Mesenchymal stem cell (in vitro differentiated cells and primary cell): ENCODE measurements around the gene TACR1.

ENCODE experiments used
- DNase-seq: peaks from one replicate; pipeline ENCODE4 v3.0.0-alpha.2; 2013
- H2AFZ ChIP-seq: one replicate; pipeline ENCODE4 v1.6.1; 2013; ENCODE audit warnings: low read depth, mild to moderate bottlenecking, control low read depth, inconsistent platforms, low read length, moderate library complexity
- H2AK5ac ChIP-seq: 2 replicates; pipeline ENCODE4 v1.6.1; 2013; ENCODE audit warnings: low read length, moderate library complexity, mild to moderate bottlenecking, inconsistent platforms; ENCODE audit not compliant: severe bottlenecking
- H2BK120ac ChIP-seq: one replicate; pipeline ENCODE4 v1.6.1; 2013; ENCODE audit warnings: low read depth, mild to moderate bottlenecking, inconsistent platforms, low read length, moderate library complexity
- H2BK12ac ChIP-seq, 2 experiments: one replicate each; pipeline ENCODE4 v1.6.1; 2013; ENCODE audit warnings: inconsistent platforms in 2 of 2, low read length in 2 of 2, mild to moderate bottlenecking in 2 of 2, moderate library complexity in 2 of 2, control low read depth in 1 of 2
- H2BK15ac ChIP-seq: one replicate; pipeline ENCODE4 v1.6.1; 2013; ENCODE audit warnings: mild to moderate bottlenecking, low read depth, inconsistent platforms; ENCODE audit not compliant: poor library complexity, severe bottlenecking
- H2BK5ac ChIP-seq: 2 replicates; pipeline ENCODE4 v1.6.1; 2013; ENCODE audit warnings: low read depth, mild to moderate bottlenecking, low read length, control low read depth, inconsistent platforms; ENCODE audit not compliant: poor library complexity, severe bottlenecking
- H3K14ac ChIP-seq, 2 experiments: one replicate each; pipeline ENCODE4 v1.6.1; 2013; ENCODE audit warnings: inconsistent platforms in 2 of 2, low read length in 2 of 2, control low read depth in 1 of 2, mild to moderate bottlenecking in 1 of 2, moderate library complexity in 1 of 2
- H3K18ac ChIP-seq, 2 experiments: one replicate each; pipeline ENCODE4 v1.6.1; 2013; ENCODE audit warnings: inconsistent platforms in 2 of 2, low read length in 2 of 2, control low read depth in 1 of 2, low read depth in 1 of 2, mild to moderate bottlenecking in 1 of 2
- H3K23ac ChIP-seq, 2 experiments: one replicate each; pipeline ENCODE4 v1.6.1; 2013; ENCODE audit warnings: inconsistent platforms in 2 of 2, low read length in 2 of 2, mild to moderate bottlenecking in 2 of 2, moderate library complexity in 2 of 2, control low read depth in 1 of 2
- H3K27ac ChIP-seq: 2 replicates; pipeline ENCODE4 v1.5.1; 2013; ENCODE audit warnings: mild to moderate bottlenecking, moderate library complexity, low read length, control low read depth, inconsistent platforms; ENCODE audit not compliant: poor library complexity, severe bottlenecking
- H3K27me3 ChIP-seq, 2 experiments: 2 replicates each; pipeline versions ENCODE4 v1.6.1 to v1.7.0; 2013; ENCODE audit warnings: low read length in 2 of 2, mild to moderate bottlenecking in 2 of 2, moderate library complexity in 2 of 2, control low read depth in 1 of 2, inconsistent platforms in 1 of 2; ENCODE audit not compliant: control insufficient read depth in 1 of 2, insufficient read depth in 1 of 2
- H3K36me3 ChIP-seq, 2 experiments: 2 replicates each; pipeline versions ENCODE4 v1.6.1 to v1.7.0; 2013; ENCODE audit warnings: low read length in 2 of 2, control low read depth in 1 of 2, inconsistent platforms in 1 of 2, low read depth in 1 of 2, mild to moderate bottlenecking in 1 of 2; ENCODE audit not compliant: insufficient read depth in 2 of 2, control insufficient read depth in 1 of 2
- H3K4ac ChIP-seq, 2 experiments: one replicate each; pipeline ENCODE4 v1.6.1; 2013; ENCODE audit warnings: inconsistent platforms in 2 of 2, low read length in 2 of 2, mild to moderate bottlenecking in 2 of 2, moderate library complexity in 2 of 2, control low read depth in 1 of 2, low read depth in 1 of 2
- H3K4me1 ChIP-seq: 2 replicates; pipeline ENCODE4 v1.6.1; 2013; ENCODE audit warnings: low read depth, low read length, control low read depth; ENCODE audit not compliant: control insufficient read depth, insufficient read depth
- H3K4me2 ChIP-seq: 2 replicates; pipeline ENCODE4 v1.6.1; 2013; ENCODE audit warnings: low read length, mild to moderate bottlenecking, inconsistent platforms; ENCODE audit not compliant: poor library complexity, severe bottlenecking
- H3K4me3 ChIP-seq, 2 experiments: 2 replicates each; pipeline versions ENCODE4 v1.5.1 to v1.7.0; 2013; ENCODE audit warnings: low read length in 2 of 2, mild to moderate bottlenecking in 2 of 2, control low read depth in 1 of 2, low read depth in 1 of 2; ENCODE audit not compliant: insufficient read depth in 1 of 2
- H3K79me1 ChIP-seq: replicated peaks from 2 replicates; pipeline ENCODE4 v1.6.1; 2013; ENCODE audit warnings: mild to moderate bottlenecking, control low read depth, low read length, inconsistent platforms; ENCODE audit not compliant: poor library complexity, severe bottlenecking
- H3K9ac ChIP-seq: 2 replicates; pipeline ENCODE4 v1.7.0; 2013; ENCODE audit warnings: mild to moderate bottlenecking, low read length, moderate library complexity
- H3K9me3 ChIP-seq: 2 replicates; pipeline ENCODE4 v1.7.0; 2013; ENCODE audit warnings: mild to moderate bottlenecking, low read length; ENCODE audit not compliant: control insufficient read depth
- H4K8ac ChIP-seq: one replicate; pipeline ENCODE4 v1.6.1; 2013; ENCODE audit warnings: inconsistent platforms, mild to moderate bottlenecking, low read length, moderate library complexity
- H4K91ac ChIP-seq: one replicate; pipeline ENCODE4 v1.6.1; 2013; ENCODE audit warnings: mild to moderate bottlenecking, low read length, inconsistent platforms
- WGBS: methylation state at CpG from one replicate; pipeline ENCODE4 v1.1.7; 2013; ENCODE audit warnings: mixed read lengths; 5-methylcytosine and 5-hydroxymethylcytosine counted together

TACR1 gene

GRCh38 chr2:75241696-75242095 lies 42.4 kb upstream of the TACR1 start:
- Histone ChIP-seq H3K79me1 (no peaks in the 10 kb centered on the region), H2AFZ (no peak overlapping the region), H4K8ac (no peak overlapping the region), H2AK5ac (no peak overlapping the region), H3K36me3 (no peaks in the 10 kb centered on the region), H2BK12ac (no peak overlapping the region), H2BK120ac (no peak overlapping the region), H3K4me1 (no peaks in the 10 kb centered on the region), H3K4me3 (no peak overlapping the region), H3K9ac (no peak overlapping the region), H3K4ac (no peak overlapping the region), H2BK15ac (no peak overlapping the region), H3K23ac (no peak overlapping the region), H3K9me3 (peaks cover 10% of the 10 kb centered on the region), H2BK5ac (no peak overlapping the region), H3K27ac (no peak overlapping the region), H3K18ac (no peak overlapping the region), H3K27me3 (no peaks in the 10 kb centered on the region), H3K14ac (no peak overlapping the region), H3K4me2 (no peak overlapping the region), H4K91ac (peak overlapping the region; percentile 4)
- no peak for DNase-seq
- WGBS, result 87% methylated on average over 4 of the region's 4 CpGs

- 86% methylated on average over 5 of the region's 6 CpGs for WGBS
- H3K18ac ChIP-seq, result no peak overlapping the region
- H4K91ac ChIP-seq, result no peak overlapping the region
- H3K14ac ChIP-seq, result no peak overlapping the region
- H3K9me3 ChIP-seq, result peaks cover 10% of the 10 kb centered on the region
- no peak overlapping the region for H2BK120ac ChIP-seq
- peak overlapping the region in 1 of 2 experiments; percentile 9 for H3K4me3 ChIP-seq
- H3K23ac ChIP-seq, result no peak overlapping the region
- no peaks in the 10 kb centered on the region for H3K36me3 ChIP-seq
- H3K27me3 ChIP-seq, result no peaks in the 10 kb centered on the region
- peak overlapping the region; percentile 60 for H3K9ac ChIP-seq
- H2AK5ac ChIP-seq, result no peak overlapping the region
- no peak overlapping the region for H2AFZ ChIP-seq
- H3K79me1 ChIP-seq, result no peaks in the 10 kb centered on the region
- no peak overlapping the region for H2BK15ac ChIP-seq
- peak; percentile 80 for DNase-seq
- no peaks in the 10 kb centered on the region for H3K4me1 ChIP-seq
- H2BK12ac ChIP-seq, result no peak overlapping the region
- H2BK5ac ChIP-seq, result no peak overlapping the region
- H3K27ac ChIP-seq, result no peak overlapping the region
- no peak overlapping the region for H3K4me2 ChIP-seq
- H3K4ac ChIP-seq, result no peak overlapping the region
- no peak overlapping the region for H4K8ac ChIP-seq
Measured at GRCh38 chr2:75238670-75239330, 39.5 kb upstream of the TACR1 start.

DNA sequence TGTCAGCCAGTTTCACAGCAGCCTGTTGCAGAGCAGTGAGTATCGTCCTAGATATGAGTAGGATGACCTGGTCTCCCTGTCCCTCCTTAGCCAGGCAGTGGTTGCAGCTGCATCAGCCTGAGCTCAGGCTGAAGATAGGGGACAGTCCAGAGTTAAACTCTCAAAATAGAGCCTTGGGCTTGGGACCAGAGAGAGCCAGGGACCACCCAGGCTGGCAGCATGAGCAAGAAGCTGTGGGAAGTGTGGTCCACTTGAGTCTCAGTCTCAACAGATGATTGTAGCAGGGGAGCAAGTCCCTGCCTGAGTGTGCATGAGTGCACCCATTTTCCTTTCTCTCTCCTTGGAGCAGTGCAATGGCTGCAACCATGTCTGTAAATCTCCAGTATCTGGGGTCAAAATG lies 38.0 kb upstream of the TACR1 start:
- Histone ChIP-seq H4K8ac (no peak overlapping the region), H3K4me3 (no peak overlapping the region), H2BK15ac (no peak overlapping the region), H3K4me2 (no peak overlapping the region), H3K14ac (no peak overlapping the region), H2BK12ac (no peak overlapping the region), H3K18ac (no peak overlapping the region), H3K27me3 (no peaks in the 10 kb centered on the region), H3K27ac (no peak overlapping the region), H3K4ac (no peak overlapping the region), H3K23ac (no peak overlapping the region), H3K9me3 (peaks cover 5% of the 10 kb centered on the region), H2BK120ac (no peak overlapping the region), H4K91ac (peak overlapping the region; percentile 15), H3K36me3 (no peaks in the 10 kb centered on the region), H2AFZ (no peak overlapping the region), H3K4me1 (no peaks in the 10 kb centered on the region), H2BK5ac (no peak overlapping the region), H3K9ac (no peak overlapping the region), H3K79me1 (no peaks in the 10 kb centered on the region), H2AK5ac (no peak overlapping the region)
- no peak for DNase-seq
- WGBS, result 76% methylated on average over 1 of the region's 1 CpG

- Histone ChIP-seq H3K9me3 (no peaks in the 10 kb centered on the region), H3K27ac (no peak overlapping the region), H3K36me3 (no peaks in the 10 kb centered on the region), H2BK12ac (no peak overlapping the region), H3K4me3 (no peak overlapping the region), H2BK120ac (no peak overlapping the region), H3K14ac (no peak overlapping the region), H2BK5ac (no peak overlapping the region), H4K91ac (no peak overlapping the region), H2BK15ac (peak overlapping the region; percentile 19), H3K27me3 (no peaks in the 10 kb centered on the region), H3K4me2 (no peak overlapping the region), H4K8ac (no peak overlapping the region), H2AK5ac (no peak overlapping the region), H3K4me1 (no peaks in the 10 kb centered on the region), H3K23ac (no peak overlapping the region), H3K4ac (no peak overlapping the region), H3K9ac (no peak overlapping the region), H3K18ac (no peak overlapping the region), H2AFZ (no peak overlapping the region), H3K79me1 (no peaks in the 10 kb centered on the region)
- DNase-seq, result no peak
- 93% methylated on average over 4 of the region's 4 CpGs for WGBS
Measured at GRCh38 chr2:75233965-75234364, 34.6 kb upstream of the TACR1 start.
